Thoracic aorta (tissue), 2 donors: Measurements from ENCODE around the gene FIG4. TPM values are rescaled to one million over a fixed set of nuclear protein-coding genes. Genes with fewer than 3 reads are reported as not detected.

Experiments
- ATAC-seq: fragments of 150-250 bp; one replicate; pipeline ENCODE4 v1.8.0; 2017; ENCODE audit warnings: low read depth; ENCODE audit not compliant: insufficient number of reproducible peaks, low FRiP score
- DNase-seq: peaks from one replicate; pipeline ENCODE4 v3.0.0-alpha.2; 2020; ENCODE audit warnings: low spot score
- H3K27ac ChIP-seq, 2 donors: fragments of 200-600 bp; sonication (generic); 1 replicate in 1 of 2; 2 replicates in 1 of 2; pipeline ENCODE4 v1.5.1; 2016; ENCODE audit warnings: mild to moderate bottlenecking in 2 of 2, moderate library complexity in 2 of 2
- H3K27me3 ChIP-seq: fragments of 200-600 bp; sonication (generic); replicated peaks from 2 replicates; pipeline ENCODE4 v1.6.0; 2016; ENCODE audit warnings: mild to moderate bottlenecking; ENCODE audit not compliant: insufficient read depth
- H3K36me3 ChIP-seq: fragments of 200-600 bp; sonication (generic); one replicate; pipeline ENCODE4 v1.5.1; 2016
- H3K4me1 ChIP-seq, 2 donors: fragments of 200-600 bp; sonication (generic); 1 replicate in 1 of 2; 2 replicates in 1 of 2; pipeline versions ENCODE4 v1.5.1 to v1.6.0; 2016; ENCODE audit warnings: low read depth in 2 of 2, mild to moderate bottlenecking in 1 of 2; ENCODE audit not compliant: control insufficient read depth in 1 of 2
- H3K4me3 ChIP-seq: fragments of 200-600 bp; sonication (generic); 2 replicates; pipeline ENCODE4 v1.5.1; 2016; ENCODE audit warnings: mild to moderate bottlenecking
- H3K9me3 ChIP-seq: fragments of 200-600 bp; sonication (generic); 2 replicates; pipeline ENCODE4 v1.5.1; 2016
- total RNA-seq, 2 donors: library from RNA; depleted of rRNA; stranded (reverse); fragments of >200 nt; gene quantifications; one replicate each; pipeline versions ENCODE4 v1.1.0 to v1.2.3, GENCODE V29; 2016
- TF ChIP-seq, protein P1 (sequence below): fragments of 200-600 bp; sonication (generic); IDR thresholded peaks from one replicate; pipeline ENCODE4 v1.5.1; 2019; ENCODE audit warnings: antibody characterized with exemption

The FIG4 gene
- total RNA-seq, 2 donors from 2014 or later, result 12.9 to 49.5 TPM

DNA sequence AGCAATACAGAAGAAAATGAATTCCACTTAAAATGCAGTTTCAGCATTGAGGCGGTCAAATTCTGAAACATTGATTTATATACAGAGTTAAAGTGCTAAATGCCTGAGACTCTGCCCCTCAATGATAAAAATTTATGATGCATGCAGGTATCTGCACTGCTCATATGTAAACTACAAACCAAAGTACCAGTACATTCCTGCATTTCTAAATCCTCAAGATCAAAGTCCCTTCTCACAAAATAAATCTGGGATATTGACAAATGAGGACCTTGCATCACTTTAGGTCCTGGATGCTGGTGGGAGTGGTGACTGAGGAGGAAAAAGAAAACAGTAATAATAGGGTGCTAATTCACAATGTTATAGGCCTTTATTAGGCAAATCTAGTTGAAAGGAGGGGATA, 101.9 kb downstream of the FIG4 start:
- H3K4me1 ChIP-seq, result peaks cover 13 to 24% of the 10 kb centered on the region in 2 donors
- TF ChIP-seq, protein P1, sequence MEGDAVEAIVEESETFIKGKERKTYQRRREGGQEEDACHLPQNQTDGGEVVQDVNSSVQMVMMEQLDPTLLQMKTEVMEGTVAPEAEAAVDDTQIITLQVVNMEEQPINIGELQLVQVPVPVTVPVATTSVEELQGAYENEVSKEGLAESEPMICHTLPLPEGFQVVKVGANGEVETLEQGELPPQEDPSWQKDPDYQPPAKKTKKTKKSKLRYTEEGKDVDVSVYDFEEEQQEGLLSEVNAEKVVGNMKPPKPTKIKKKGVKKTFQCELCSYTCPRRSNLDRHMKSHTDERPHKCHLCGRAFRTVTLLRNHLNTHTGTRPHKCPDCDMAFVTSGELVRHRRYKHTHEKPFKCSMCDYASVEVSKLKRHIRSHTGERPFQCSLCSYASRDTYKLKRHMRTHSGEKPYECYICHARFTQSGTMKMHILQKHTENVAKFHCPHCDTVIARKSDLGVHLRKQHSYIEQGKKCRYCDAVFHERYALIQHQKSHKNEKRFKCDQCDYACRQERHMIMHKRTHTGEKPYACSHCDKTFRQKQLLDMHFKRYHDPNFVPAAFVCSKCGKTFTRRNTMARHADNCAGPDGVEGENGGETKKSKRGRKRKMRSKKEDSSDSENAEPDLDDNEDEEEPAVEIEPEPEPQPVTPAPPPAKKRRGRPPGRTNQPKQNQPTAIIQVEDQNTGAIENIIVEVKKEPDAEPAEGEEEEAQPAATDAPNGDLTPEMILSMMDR, result no peak
- DNase-seq (no peak), ATAC-seq (no peak)
- peaks cover 3% of the 10 kb centered on the region for H3K36me3 ChIP-seq
- H3K27ac ChIP-seq, result peak overlapping the region in 1 of 2 donors; percentile 46
- H3K9me3 ChIP-seq, result no peaks in the 10 kb centered on the region
- no peaks in the 10 kb centered on the region for H3K27me3 ChIP-seq
- H3K4me3 ChIP-seq, result no peak overlapping the region

DNA sequence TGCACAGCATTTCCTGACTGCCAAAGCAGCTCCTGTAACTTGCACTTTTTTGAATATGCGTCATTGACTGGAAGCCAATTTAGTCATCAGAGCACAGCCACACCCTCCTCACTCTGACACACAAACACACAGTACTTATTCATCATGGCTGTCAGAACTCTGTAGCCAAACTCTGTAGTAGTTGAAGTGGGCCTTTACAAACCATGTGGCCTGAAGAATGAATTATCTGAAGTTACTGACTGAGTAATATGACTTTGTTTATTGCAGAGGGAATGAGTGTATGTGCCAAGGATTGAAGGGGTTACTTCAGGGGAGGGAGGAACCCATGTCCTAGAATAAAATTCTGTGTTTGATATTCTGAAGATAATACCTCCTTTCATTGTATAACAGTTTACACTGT, 102.7 kb downstream of the FIG4 start:
- peaks cover 3% of the 10 kb centered on the region for H3K36me3 ChIP-seq
- ATAC-seq, result peak; percentile 90
- H3K27me3 ChIP-seq, result no peaks in the 10 kb centered on the region
- peak; percentile 11 for DNase-seq
- TF ChIP-seq, protein P1, result no peak
- H3K4me3 ChIP-seq, result no peak overlapping the region
- H3K9me3 ChIP-seq, result no peaks in the 10 kb centered on the region
- peak overlapping the region in 1 of 2 donors; percentile 56 for H3K27ac ChIP-seq
- H3K4me1 ChIP-seq, result peaks cover 13 to 24% of the 10 kb centered on the region in 2 donors

DNA sequence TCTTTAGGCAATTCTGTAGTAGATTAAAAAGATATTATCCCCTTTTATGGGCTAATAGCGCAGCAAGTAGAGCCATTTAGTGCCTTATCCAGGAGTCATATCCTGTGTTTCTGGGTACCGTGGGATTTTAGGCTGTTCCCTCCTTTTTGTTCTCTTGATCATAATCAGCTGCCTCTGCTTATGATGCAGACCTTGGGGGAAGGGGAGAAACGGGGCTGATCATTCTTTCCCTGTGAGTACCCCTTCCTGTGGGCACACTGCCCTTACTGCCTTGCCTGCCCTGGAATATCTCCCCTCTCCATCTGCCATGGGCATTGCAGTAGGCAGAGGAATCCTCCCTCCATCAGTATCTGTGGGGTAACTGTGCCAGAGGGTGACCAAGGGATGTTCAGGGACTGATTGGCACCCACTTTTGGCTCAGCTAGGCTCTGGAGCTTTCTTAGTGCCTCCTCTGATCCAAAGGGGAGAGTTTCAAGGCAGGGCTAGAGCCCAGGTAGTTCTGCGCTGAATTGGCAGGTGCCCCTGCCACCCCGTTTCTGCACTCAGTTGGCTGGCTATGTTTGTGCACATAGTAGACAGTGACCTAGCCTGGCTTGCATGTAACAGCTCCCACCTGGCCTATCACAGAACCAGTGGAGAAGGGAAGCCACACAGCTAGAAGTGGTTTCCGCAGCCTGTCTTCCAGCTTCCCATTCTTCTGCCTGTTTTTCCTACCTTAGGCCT, 103.3 kb downstream of the FIG4 start:
- no peak for ATAC-seq
- TF ChIP-seq, protein P1, result no peak
- no peak overlapping the region for H3K4me3 ChIP-seq

DNA sequence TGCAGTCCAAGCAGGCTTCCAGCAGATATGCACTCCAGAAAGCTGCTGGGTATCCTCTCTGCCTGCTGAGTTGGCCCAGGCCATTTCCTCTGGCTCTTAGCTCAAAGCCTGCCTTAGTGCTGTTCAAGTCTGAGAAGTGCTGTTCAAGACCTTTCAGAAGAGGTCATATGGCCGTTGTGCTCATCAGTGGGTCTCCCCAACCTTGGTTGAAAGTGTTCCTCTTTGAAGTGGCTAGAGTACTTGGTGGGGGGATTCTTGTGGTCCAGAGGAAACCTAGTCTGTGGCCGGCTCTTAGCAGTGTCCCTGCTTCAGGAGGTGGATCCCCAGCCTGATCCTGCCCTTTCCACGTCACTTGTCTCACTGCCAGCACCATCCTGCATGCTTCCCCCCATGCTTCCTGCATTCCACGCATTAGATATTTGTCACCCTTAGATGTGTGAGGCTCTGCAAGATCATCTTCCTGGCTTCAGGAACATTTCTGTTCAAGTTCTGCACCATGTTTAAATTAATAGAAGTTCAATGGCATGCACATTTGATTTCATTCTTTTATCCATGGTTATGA, 105.0 kb downstream of the FIG4 start:
- peaks cover 3% of the 10 kb centered on the region for H3K36me3 ChIP-seq
- ATAC-seq, result no peak
- TF ChIP-seq, protein P1, result no peak

More for the DNA sequence above, 103.3 kb downstream of the FIG4 start:
- Histone ChIP-seq H3K9me3 (no peaks in the 10 kb centered on the region), H3K27ac (peak overlapping the region in 1 of 2 donors; percentile 56), H3K27me3 (no peaks in the 10 kb centered on the region), H3K4me1 (peaks cover 13 to 24% of the 10 kb centered on the region in 2 donors), H3K36me3 (peaks cover 3% of the 10 kb centered on the region)
- DNase-seq, result no peak

DNA sequence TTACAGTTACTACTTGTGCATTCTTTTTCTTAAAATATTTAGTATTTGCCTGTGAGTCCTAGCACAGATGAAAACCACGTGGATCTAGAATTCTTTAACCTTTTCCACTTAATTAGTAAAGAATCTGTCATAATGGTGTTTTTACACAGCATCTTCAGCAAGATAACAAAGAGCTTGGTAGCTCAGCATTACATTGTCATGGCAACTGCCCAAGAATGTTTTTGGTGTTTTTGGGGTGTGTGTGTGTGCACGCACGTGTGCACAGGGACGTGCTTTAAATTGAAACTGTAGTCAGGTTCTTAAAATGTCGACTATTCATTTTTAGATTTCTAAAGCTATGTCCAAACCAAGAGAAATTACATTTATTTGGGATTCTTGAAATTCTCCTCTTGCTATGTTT, 108.0 kb downstream of the FIG4 start:
- Histone ChIP-seq H3K27me3 (no peaks in the 10 kb centered on the region), H3K27ac (no peak overlapping the region), H3K9me3 (no peaks in the 10 kb centered on the region), H3K4me1 (peaks cover 5 to 6% of the 10 kb centered on the region in 2 donors), H3K4me3 (no peak overlapping the region), H3K36me3 (no peaks in the 10 kb centered on the region)
- TF ChIP-seq, protein P1, result no peak
- no peak for ATAC-seq
- no peak for DNase-seq

More for the DNA sequence above, 105.0 kb downstream of the FIG4 start:
- Histone ChIP-seq H3K4me1 (peaks cover 9 to 16% of the 10 kb centered on the region in 2 donors), H3K9me3 (no peaks in the 10 kb centered on the region), H3K27me3 (no peaks in the 10 kb centered on the region), H3K4me3 (no peak overlapping the region), H3K27ac (no peak overlapping the region)
- DNase-seq, result no peak
